IMR-90 (cell line): ENCODE measurements around the gene CDK14. TPM values are rescaled to one million over a fixed set of nuclear protein-coding genes. Genes with fewer than 3 reads are reported as not detected.
"Not testable (repeated sequence)": the region's sequence is repeated elsewhere in the genome, so short reads cannot be mapped to it uniquely, and the experiment has no call there.

Experiments used
- ATAC-seq: fragments of 200-7000 bp; cut with Tn5 transposase; 2 replicates; pipeline ENCODE4 v1.9.1; 2020; ENCODE audit warnings: low read depth, mild to moderate bottlenecking, moderate library complexity
- BruUV-seq: library from RNA; stranded (reverse); fragments of 400-500 nt; replicated peaks from 2 replicates; lab custom pipeline; 2021; lab: Mats Ljungman, UMichigan
- CTCF ChIA-PET: fragments of 300-600 bp; formaldehyde crosslinking; extraction: SDS; loops from one replicate; lab custom pipeline; 2021; ENCODE audit warnings: antibody characterized with exemption; lab: Yijun Ruan, JAX
- POLR2A ChIA-PET: fragments of 300-600 bp; sonication (Branson Sonifier 250); formaldehyde crosslinking; loops from one replicate; lab custom pipeline; 2022; ENCODE audit warnings: antibody characterized with exemption; ENCODE audit not compliant: unreplicated experiment; lab: Charles Lee
- DNase-seq: peaks from one replicate; pipeline ENCODE4 v3.0.0; 2013
- H2AFZ ChIP-seq: replicated peaks from 2 replicates; pipeline ENCODE3; 2013; ENCODE audit warnings: low read length, mild to moderate bottlenecking; ENCODE audit not compliant: poor library complexity
- H2AK5ac ChIP-seq: 2 replicates; pipeline ENCODE4 v1.6.1; 2013; ENCODE audit warnings: low read depth, low read length, inconsistent platforms
- H2AK9ac ChIP-seq: replicated peaks from 2 replicates; pipeline ENCODE3; 2013; ENCODE audit warnings: mild to moderate bottlenecking, low read depth, low read length, moderate library complexity; ENCODE audit not compliant: poor library complexity
- H2BK120ac ChIP-seq: 2 replicates; pipeline ENCODE4 v1.6.1; 2013; ENCODE audit warnings: low read depth, low read length, inconsistent platforms
- H2BK15ac ChIP-seq: 3 replicates; pipeline ENCODE4 v1.6.1; 2013; ENCODE audit warnings: low read depth, low read length, inconsistent platforms
- H2BK20ac ChIP-seq: 2 replicates; pipeline ENCODE4 v1.6.1; 2013; ENCODE audit warnings: low read depth, mild to moderate bottlenecking, inconsistent platforms, low read length, moderate library complexity
- H2BK5ac ChIP-seq: 2 replicates; pipeline ENCODE4 v1.6.1; 2013; ENCODE audit warnings: mild to moderate bottlenecking, low read depth, low read length, inconsistent platforms; ENCODE audit not compliant: poor library complexity, severe bottlenecking
- H3K14ac ChIP-seq: replicated peaks from 2 replicates; pipeline ENCODE4 v1.6.1; 2013; ENCODE audit warnings: low read depth, low read length, inconsistent platforms
- H3K18ac ChIP-seq: 2 replicates; pipeline ENCODE4 v1.6.1; 2013; ENCODE audit warnings: low read depth, low read length, control low read depth
- H3K23ac ChIP-seq: 2 replicates; pipeline ENCODE4 v1.6.1; 2013; ENCODE audit warnings: low read depth, low read length, inconsistent platforms
- H3K27ac ChIP-seq: 2 replicates; pipeline ENCODE4 v1.5.1; 2013; ENCODE audit warnings: mild to moderate bottlenecking, control low read depth, low read length; ENCODE audit not compliant: insufficient read depth
- H3K27me3 ChIP-seq: 2 replicates; pipeline ENCODE4 v1.6.1; 2013; ENCODE audit warnings: low read length; ENCODE audit not compliant: control insufficient read depth, insufficient read depth
- H3K36me3 ChIP-seq: 2 replicates; pipeline ENCODE4 v1.6.1; 2013; ENCODE audit warnings: low read length, mixed read lengths; ENCODE audit not compliant: control insufficient read depth, insufficient read depth
- H3K4ac ChIP-seq: 2 replicates; pipeline ENCODE4 v1.6.1; 2013; ENCODE audit warnings: low read depth, low read length, inconsistent platforms
- H3K4me1 ChIP-seq: 2 replicates; pipeline ENCODE4 v1.6.1; 2013; ENCODE audit warnings: low read length, mixed read lengths; ENCODE audit not compliant: control insufficient read depth, insufficient read depth
- H3K4me2 ChIP-seq: 2 replicates; pipeline ENCODE4 v1.6.1; 2013; ENCODE audit warnings: low read depth, mild to moderate bottlenecking, control low read depth, low read length, moderate library complexity
- H3K4me3 ChIP-seq: 2 replicates; pipeline ENCODE4 v1.5.1; 2013; ENCODE audit warnings: low read depth, mild to moderate bottlenecking, control low read depth, low read length, moderate library complexity; ENCODE audit not compliant: insufficient read depth
- H3K56ac ChIP-seq: 2 replicates; pipeline ENCODE4 v1.6.1; 2013; ENCODE audit warnings: low read length, inconsistent platforms; ENCODE audit not compliant: insufficient read depth; ENCODE audit errors: extremely low read depth
- H3K79me1 ChIP-seq, 2 experiments: 2 replicates each; pipeline ENCODE4 v1.6.1; 2013; ENCODE audit warnings: low read length in 2 of 2, inconsistent platforms in 1 of 2, low read depth in 1 of 2
- H3K9ac ChIP-seq: 2 replicates; pipeline ENCODE4 v1.6.1; 2013; ENCODE audit warnings: low read depth, low read length, control low read depth
- H3K9me1 ChIP-seq: 2 replicates; pipeline ENCODE4 v1.6.1; 2013; ENCODE audit warnings: low read length, inconsistent platforms; ENCODE audit not compliant: insufficient read depth
- H3K9me3 ChIP-seq: 2 replicates; pipeline ENCODE4 v1.6.1; 2013; ENCODE audit warnings: low read length; ENCODE audit not compliant: control insufficient read depth, insufficient read depth
- H4K20me1 ChIP-seq: 2 replicates; pipeline ENCODE4 v1.6.1; 2013; ENCODE audit warnings: low read length, inconsistent platforms; ENCODE audit not compliant: insufficient read depth
- H4K5ac ChIP-seq: 2 replicates; pipeline ENCODE4 v1.6.1; 2013; ENCODE audit warnings: mild to moderate bottlenecking, low read depth, low read length, control low read depth
- H4K8ac ChIP-seq, 2 experiments: 2 replicates each; pipeline ENCODE4 v1.6.1; 2013; ENCODE audit warnings: low read depth in 2 of 2, low read length in 2 of 2, control low read depth in 1 of 2, inconsistent platforms in 1 of 2
- H4K91ac ChIP-seq: 2 replicates; pipeline ENCODE4 v1.6.1; 2013; ENCODE audit warnings: low read depth, low read length, inconsistent platforms; ENCODE audit not compliant: insufficient read depth
- BHLHE40 ChIP-seq: fragments of 150-350 bp; IDR thresholded peaks from 2 replicates; pipeline ENCODE4 v1.6.1; 2016; ENCODE audit warnings: mild to moderate bottlenecking, low read depth, low read length
- CEBPB ChIP-seq: IDR thresholded peaks from 2 replicates; pipeline ENCODE4 v1.6.1; 2012; ENCODE audit warnings: low read depth, low read length, improper control_type of control experiment
- MAFK ChIP-seq: IDR thresholded peaks from 2 replicates; pipeline ENCODE4 v1.6.1; 2012; ENCODE audit warnings: low read depth, low read length, improper control_type of control experiment
- MAZ ChIP-seq: IDR thresholded peaks from 2 replicates; pipeline ENCODE4 v1.6.1; 2012; ENCODE audit warnings: low read depth, mild to moderate bottlenecking, low read length, improper control_type of control experiment, moderate library complexity, borderline replicate concordance
- MXI1 ChIP-seq: IDR thresholded peaks from 2 replicates; pipeline ENCODE4 v1.6.1; 2012; ENCODE audit warnings: low read depth, mild to moderate bottlenecking, low read length, moderate library complexity, borderline replicate concordance
- POLR2A ChIP-seq: IDR thresholded peaks from 2 replicates; pipeline ENCODE4 v1.6.1; 2012; ENCODE audit warnings: mild to moderate bottlenecking, low read depth, low read length
- SMC3 ChIP-seq: fragments of 150-350 bp; IDR thresholded peaks from 2 replicates; pipeline ENCODE4 v1.6.1; 2016; ENCODE audit warnings: low read depth, mild to moderate bottlenecking, antibody characterized with exemption, low read length, moderate library complexity
- WGBS, 2 experiments: methylation state at CpG; one replicate each; pipeline versions ENCODE4 v1.1.5 to v1.1.7; 2013; ENCODE audit warnings: missing lambda C conversion rate in 2 of 2; ENCODE audit not compliant: insufficient read length in 1 of 2; ENCODE audit errors: extremely low coverage in 2 of 2; 5-methylcytosine and 5-hydroxymethylcytosine counted together
- dilution Hi-C: fragments of 300-500 bp; cut with HindIII; formaldehyde crosslinking; loops from one replicate; pipeline ENCODE4 v1.14.3; 2018; ENCODE audit warnings: low sequenced_read_pairs; ENCODE audit not compliant: unreplicated experiment
- in situ Hi-C: fragments of 300-500 bp; cut with MboI; formaldehyde crosslinking; loops from 3 replicates; pipeline ENCODE4 v1.14.3; 2019; ENCODE audit warnings: low sequenced_read_pairs, inconsistent platforms, mixed read lengths
- intact Hi-C: fragments of 100-400 bp; cut with micrococcal nuclease; formaldehyde crosslinking; loops from 2 replicates; pipeline ENCODE4 v1.10.0; 2022
- polyA plus RNA-seq, 3 experiments: library from polyadenylated mRNA; depleted of rRNA; stranded (reverse); fragments of >200 nt; gene quantifications; 2 replicates each; pipeline ENCODE4 v1.2.3, GENCODE V29; 2012; ENCODE audit warnings: low replicate concordance in 1 of 3
- total RNA-seq: library from RNA; depleted of rRNA; stranded (reverse); fragments of >200 nt; gene quantifications from 2 replicates; pipeline ENCODE4 v1.2.3, GENCODE V29; 2012

The CDK14 gene
- total and polyA plus RNA-seq, 2 of the 4 experiments (the other 2 are of a cell fraction) = 10.1 to 29.6 TPM

DNA sequence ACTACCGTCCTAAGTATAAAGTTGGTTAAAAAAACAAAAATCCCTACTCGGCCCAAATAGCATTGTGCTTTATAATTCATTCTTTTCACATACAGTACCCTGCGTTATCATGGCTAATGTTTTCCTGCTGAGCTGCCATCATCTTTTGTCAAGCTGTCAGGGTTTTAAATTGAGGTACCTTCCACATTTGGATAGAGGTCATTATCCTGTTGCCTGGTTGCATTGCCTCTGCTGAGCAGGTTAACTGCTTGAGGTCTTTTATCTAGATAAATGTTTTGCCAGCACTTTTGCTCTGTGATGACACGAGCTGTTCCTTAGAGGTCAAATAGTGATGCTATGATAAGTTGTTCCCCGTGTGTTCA lies 573.7 kb downstream of the CDK14 start (continued):
- TF ChIP-seq BHLHE40 (no peak), POLR2A (no peak), CEBPB (no peak), MXI1 (no peak), MAFK (no peak), SMC3 (no peak), MAZ (no peak)

DNA sequence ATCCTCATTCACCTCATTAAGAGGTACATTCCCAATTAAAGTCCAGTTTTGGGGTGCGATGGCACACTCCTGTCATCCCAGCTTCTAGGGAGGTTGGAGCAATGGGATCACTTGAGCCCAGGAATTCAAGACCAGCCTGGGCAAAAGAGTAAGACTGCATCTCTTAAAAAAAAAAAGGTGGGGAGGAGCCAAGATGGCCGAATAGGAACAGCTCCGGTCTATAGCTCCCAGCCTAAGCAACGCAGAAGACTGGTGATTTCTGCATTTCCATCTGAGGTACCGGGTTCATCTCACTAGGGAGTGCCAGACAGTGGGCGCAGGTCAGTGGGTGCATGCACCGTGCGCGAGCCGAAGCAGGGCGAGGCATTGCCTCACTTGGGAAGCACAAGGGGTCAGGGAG lies 577.1 kb downstream of the CDK14 start:
- H2AK5ac ChIP-seq, H3K79me1 ChIP-seq, ATAC-seq, H3K27ac ChIP-seq, H4K5ac ChIP-seq, H3K14ac ChIP-seq, H3K4me3 ChIP-seq, H2AFZ ChIP-seq, H3K27me3 ChIP-seq, H4K91ac ChIP-seq, H4K20me1 ChIP-seq, dilution Hi-C loops, H3K9ac ChIP-seq, DNase-seq, H3K4me2 ChIP-seq, H4K8ac ChIP-seq, H3K18ac ChIP-seq, BruUV-seq, intact Hi-C loops, H3K9me1 ChIP-seq, H3K36me3 ChIP-seq, H2AK9ac ChIP-seq, POLR2A ChIA-PET, H2BK5ac ChIP-seq, H2BK15ac ChIP-seq, H2BK120ac ChIP-seq, H3K4ac ChIP-seq, in situ Hi-C loops, H3K23ac ChIP-seq, H2BK20ac ChIP-seq, CTCF ChIA-PET, H3K56ac ChIP-seq, H3K4me1 ChIP-seq, H3K9me3 ChIP-seq: not testable (repeated sequence)
- WGBS, 2 experiments = no CpG with 5 or more reads among the region's 11 CpGs
